HG02763 (cell line): ENCODE data around the gene IDI1.

Experiments used
- ATAC-seq: cut with Tn5 transposase; IDR thresholded peaks from one replicate; pipeline ENCODE4 v1.9.1; 2021; ENCODE audit warnings: mild to moderate bottlenecking, moderate library complexity; ENCODE audit not compliant: unreplicated experiment

Gene IDI1

GRCh38 chr10:996031-996430 lies 52.9 kb downstream of the IDI1 start:
- ATAC-seq, result no peak

- ATAC-seq, result no peak
Measured at GRCh38 chr10:995559-995926, 53.4 kb downstream of the IDI1 start.

GRCh38 chr10:994836-995558 lies 53.9 kb downstream of the IDI1 start:
- ATAC-seq, result no peak

GRCh38 chr10:992871-993270 lies 56.0 kb downstream of the IDI1 start:
- ATAC-seq, result no peak

- ATAC-seq, result no peak
Measured at GRCh38 chr10:992467-992866, 56.5 kb downstream of the IDI1 start.

- no peak for ATAC-seq
Measured at GRCh38 chr10:990808-991207, 58.1 kb downstream of the IDI1 start.
